DMS153 treated with DMSO at 0.1 percent for 48 hours (cell line): ENCODE data around the gene GPR17.

Source experiments
- DNase-seq: peaks from one replicate; lab custom pipeline; 2025; ENCODE audit not compliant: unreplicated experiment; lab: John Stamatoyannopoulos, UW

The GPR17 gene

DNA sequence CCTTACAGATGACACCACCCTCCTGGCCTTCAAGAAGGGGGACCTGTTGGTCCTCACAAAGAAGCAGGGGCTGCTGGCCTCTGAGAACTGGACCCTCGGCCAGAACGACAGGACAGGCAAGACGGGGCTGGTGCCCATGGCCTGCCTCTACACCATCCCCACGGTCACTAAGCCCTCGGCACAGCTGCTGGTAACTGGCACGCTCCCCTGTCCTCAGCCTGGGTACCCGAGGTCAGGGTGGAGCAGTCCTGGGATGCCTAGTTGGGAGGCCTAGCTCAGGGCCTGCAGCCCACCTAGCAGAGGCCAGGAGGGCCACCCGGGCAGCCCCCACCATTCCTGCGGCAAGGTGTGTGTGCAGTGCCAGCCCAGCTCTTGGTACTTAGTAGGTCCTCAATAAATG is 16.3 kb upstream of the GPR17 start:
- no peak for DNase-seq

DNA sequence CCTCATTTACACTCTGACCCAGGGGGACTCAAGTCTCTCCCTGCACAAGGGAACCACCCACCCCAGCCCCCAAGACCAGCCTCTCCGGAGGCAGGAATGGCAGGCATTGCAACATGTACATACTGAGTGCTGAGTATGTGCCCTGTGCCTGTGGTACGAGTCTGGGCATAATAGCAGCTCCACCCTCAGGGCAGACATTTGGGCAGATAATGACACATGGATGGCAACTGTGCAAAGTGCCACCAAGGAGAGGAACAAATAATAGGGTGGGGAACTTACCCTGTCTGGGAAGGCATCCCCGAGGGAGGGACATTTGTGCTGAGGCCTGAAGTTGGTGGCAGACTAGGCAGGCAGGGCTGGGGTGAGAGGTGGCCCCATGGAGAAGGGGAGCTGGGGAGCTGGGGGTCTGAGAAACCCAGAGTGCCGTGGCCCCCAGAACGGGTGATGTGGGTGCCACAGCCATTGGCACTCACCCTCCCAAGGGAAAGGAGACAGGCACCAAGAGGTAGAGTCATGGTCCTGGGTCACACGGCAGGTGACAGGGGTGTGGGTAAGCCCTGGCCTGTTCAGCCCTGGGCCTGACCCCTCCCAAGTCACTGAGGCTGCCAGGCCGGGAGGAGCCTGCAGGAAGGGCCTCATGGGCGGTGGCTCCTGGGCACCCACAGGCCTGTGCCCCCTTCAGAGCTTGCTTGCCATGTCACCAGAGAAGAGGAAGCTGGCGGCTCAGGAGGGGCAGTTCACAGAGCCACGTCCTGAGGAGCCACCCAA is 15.7 kb upstream of the GPR17 start:
- DNase-seq = no peak

DNA sequence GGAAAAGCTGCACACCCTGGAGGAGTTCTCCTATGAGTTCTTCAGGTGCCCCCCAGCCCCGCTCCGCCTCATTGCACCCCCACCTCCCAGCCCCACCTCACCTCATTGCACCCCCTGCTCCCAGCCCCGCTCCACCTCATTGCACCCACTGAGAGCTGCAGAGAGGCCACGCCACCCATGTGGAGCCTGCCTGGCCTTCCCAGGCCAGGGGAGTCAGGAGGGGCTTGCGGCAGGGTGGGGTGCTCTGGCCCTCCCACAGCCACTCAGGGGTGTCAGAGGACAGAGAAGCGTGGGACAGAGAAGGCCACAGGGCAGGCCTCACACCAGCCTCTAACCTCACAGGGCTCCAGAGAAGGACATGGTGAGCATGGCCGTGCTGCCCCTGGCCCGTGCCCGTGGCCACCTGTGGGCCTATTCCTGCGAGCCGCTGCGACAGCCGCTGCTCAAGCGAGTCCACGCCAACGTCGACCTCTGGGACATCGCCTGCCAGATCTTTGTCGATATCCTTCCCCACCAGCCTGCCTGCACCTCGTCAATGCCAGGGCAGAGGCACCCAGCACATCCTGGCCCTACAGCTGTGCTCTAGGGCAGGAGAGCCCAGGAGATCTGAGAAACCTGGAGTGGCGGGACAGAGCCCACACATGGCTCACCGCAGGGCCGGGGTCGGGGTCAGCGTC is 15.0 kb upstream of the GPR17 start:
- no peak for DNase-seq

DNA sequence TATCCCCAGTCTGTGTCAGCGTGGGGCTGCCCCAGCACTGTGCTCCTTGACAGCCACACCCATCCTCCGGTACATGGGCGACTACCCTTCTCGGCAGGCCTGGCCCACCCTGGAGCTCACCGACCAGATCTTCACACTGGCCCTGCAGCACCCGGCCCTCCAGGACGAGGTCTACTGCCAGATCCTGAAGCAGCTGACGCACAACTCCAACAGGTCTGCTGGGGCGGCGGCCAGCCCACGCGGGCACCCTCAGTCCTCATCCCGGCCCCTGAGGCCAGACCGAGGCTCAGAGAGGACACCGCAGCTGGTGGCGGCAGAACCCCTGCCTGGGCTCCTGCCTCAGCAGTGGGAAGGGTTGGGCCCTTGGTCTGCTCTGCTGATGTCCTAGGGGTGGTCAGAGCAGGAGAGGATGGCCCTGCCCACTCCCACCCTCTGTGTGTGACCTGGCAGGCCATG is 14.4 kb upstream of the GPR17 start:
- DNase-seq = no peak

DNA sequence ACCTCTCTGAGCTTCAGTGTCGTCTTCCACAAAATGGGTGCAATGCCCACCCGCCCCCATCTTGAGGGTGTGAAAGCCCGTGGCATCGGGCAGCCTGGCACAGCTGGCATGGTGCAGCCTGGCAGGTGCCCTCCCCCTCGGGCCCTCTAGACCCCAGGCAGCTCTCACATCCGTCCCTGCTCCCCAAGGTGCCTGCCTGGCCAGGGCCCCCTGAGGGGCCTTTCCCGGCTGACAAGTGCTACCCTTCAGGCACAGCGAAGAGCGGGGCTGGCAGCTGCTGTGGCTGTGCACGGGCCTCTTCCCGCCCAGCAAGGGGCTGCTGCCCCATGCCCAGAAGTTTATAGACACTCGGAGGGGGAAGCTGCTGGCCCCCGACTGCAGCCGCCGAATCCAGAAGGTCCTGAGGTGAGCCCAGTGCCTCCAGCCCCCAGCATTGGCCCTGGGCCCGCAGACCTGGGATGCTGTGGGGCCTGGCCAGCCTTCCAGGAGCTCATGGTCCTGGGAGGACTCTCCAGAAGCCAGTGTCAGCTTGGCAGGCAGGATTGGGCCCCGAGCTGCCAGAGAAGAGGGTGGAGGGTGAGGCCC is 13.9 kb upstream of the GPR17 start:
- no peak for DNase-seq

DNA sequence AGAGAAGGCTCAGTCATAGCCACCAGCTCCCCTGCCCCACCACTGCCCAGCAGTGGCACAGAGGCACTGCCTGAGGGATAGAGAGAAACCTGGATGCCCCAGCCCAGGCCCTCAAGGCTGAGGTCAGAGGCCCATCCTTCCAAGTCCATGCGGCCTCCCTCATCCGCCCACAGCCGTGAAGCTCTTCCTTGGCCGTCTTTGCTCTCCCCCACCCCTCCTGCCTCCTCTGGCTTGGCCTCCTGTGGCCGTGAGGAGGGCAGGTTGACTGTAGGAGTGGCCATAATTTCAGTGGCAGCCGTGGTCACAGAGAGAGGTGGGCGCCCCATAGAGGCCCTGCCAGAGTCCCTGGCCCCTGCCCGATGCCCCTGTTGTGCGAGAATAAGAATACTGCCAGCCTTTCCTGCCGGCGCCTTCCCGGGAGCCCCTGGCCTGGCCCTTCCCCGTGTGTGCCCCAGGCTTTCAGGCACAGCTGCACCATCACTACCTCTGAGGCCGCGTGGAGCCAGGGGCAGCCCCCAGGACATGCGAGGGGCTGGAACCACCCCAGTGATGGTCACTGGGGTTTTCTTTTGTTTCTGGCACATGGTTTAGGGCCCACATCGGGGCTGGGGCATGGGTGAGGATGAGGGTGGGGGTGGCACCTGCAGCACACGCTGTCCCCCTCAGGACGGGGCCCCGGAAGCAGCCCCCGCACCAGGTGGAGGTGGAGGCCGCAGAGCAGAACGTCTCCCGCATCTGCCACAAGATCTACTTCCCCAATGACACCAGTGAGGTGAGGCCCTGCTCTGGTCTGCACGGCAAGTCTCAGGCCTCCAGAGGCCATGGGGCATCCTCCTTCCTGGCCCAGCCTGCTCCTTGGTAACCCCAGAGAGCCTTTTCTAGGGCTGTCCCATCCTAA is 13.1 kb upstream of the GPR17 start:
- no peak for DNase-seq

DNA sequence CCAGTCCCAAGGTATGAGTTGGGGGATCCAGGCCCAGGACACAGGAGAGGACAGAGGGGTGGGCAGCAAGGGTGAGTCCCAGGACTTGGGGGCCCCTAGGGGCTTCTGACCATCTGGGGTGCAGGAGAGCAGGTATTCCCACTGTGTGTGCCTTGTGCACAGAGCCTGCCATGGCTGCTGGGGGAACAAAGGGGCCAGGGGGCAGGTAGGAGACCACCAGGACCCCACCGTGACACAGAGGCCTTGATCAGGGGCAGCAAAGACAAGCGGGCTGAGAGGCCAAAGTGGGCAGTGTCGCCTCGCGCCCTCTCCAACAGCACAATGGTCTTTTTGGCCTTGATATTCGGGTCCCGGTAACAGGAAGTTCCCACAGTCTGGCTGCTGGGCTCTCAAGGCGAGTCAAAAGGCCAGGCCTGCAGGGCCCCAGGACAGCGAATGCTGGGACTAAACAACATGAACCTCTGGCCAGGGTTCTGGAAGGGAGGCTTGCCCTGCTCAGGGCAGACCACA is 12.3 kb upstream of the GPR17 start:
- DNase-seq = no peak

DNA sequence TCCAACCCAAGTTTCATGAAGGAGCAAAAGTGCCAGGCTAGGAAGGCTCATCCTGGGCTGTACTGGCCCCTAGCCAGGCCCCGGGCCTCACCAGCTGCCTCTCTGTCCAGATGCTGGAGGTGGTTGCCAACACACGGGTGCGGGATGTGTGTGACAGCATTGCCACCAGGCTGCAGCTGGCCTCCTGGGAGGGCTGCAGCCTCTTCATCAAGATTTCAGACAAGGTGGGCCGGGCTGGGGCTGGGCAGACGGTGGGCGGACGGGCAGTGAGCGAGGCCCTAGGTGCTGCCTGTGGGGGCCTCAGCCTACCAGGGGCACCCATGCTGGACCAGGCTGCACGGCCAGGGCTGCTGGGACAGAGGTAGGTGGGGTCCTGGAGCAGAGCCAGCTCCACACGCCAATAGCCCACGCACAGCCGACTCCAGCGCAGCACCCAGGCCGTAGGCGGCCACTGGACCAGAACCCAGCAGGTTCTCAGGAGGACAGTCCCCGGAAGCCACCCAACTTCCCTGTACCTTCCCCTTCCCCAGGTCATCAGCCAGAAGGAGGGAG is 11.8 kb upstream of the GPR17 start:
- DNase-seq = no peak

DNA sequence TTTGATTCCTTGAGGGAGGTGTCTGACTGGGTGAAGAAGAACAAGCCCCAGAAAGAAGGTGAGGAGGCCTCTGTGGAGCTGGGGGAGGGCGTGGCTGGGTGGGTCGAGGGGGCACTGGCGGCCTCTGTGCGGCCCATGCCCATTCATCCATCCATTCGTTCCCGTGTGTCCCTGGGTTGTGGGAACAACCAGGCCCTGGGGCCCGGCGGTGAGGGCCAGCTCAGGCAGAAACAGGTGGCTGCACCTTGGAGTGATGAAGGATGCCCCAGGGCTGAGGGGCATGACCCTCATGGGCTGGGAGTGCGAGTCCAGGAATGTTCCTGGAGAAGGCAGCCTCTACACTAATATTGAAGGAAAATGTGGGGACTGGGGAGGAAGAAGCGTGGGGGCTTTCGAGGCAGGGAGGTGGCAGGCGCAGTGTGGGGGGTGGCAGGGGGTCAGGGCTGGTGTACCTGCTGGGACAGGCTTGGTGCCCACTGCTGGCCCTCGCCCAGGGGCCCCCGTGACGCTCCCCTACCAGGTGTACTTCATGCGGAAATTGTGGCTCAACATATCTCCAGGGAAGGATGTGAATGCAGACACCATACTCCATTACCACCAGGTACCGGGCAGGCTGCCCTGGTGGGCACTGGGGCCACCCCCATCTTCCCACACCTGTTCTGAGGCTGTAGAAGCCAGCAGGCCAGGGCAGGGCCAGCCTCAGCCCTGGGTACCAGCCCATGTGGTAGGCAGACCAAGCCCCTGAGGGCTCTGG is 11.2 kb upstream of the GPR17 start:
- DNase-seq = no peak

DNA sequence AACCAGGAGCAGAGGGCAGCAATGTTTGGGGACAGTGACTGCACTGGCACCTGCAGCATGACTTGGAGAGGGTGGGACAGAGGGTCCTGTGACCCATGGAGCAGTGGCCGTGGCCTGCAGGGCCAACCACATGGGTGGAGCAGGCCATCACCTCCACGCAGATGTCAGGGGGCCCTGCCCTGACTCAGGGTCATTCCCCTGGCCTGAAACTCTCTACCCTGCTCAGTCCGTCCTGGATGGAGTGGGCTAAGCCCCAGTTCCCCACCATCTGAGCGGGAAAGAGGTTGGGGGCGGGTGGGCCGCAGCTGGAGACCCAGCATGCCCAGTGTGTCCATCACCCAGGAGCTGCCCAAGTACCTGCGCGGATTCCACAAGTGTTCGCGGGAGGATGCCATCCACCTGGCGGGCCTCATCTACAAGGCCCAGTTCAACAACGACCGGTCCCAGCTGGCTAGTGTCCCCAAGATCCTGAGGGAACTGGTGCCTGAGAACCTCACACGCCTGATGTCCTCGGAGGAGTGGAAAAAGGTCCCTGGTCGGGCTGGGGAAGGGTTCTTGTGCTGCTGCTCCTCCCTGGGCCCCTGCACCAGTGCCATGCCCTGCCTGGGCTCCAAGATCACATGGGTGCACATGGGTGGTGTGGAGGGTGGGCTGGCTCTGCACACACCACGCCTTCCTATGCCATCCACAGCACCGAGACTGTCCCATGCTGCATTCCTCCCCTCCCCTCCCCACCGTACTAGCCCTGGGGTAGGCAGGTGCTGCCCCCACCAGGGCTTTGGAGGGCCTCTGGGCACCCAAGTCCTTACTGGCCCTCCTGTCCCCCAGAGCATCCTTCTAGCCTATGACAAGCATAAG is 10.3 kb upstream of the GPR17 start:
- DNase-seq = no peak

DNA sequence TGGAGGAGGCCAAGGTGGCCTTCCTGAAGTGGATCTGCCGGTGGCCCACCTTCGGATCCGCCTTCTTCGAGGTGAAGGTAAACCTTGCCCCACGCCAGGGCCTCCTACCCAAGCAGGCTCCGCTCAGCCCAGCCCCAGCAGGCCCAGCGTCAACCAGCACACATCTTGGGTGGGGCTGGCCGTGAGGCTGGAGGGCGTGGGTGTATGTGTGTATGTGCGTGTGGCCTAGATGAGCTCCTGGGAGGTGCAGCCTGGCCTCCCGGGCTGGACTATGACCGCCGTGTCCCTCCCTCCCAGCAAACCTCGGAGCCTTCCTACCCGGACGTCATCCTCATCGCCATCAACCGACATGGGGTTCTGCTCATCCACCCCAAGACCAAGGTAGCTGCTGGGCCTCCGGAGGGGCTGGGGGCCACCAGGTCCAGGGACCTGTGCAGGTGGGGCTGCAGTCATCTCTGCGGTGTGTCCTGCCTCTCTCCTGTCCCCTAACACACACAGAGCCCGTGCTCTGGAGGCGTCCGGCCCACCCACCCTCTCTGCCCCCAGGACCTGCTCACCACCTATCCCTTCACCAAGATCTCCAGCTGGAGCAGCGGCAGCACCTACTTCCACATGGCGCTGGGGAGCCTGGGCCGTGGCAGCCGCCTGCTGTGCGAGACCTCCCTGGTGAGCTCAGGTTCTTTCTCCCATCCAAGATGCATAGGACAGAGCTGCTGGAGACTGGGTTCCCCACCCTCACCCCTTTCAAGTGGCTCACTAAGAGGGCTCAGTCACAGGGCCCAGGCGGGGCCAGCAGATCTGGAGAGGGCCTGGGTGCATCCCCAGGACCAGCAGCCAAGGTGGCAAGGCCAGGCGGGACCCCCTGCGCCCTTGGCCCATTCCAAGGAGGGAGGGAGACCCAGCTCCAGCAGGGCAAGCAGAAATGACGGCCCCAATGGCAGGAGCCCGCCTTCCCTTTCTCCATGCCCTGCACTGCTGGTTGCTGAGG is 9.4 kb upstream of the GPR17 start:
- no peak for DNase-seq

DNA sequence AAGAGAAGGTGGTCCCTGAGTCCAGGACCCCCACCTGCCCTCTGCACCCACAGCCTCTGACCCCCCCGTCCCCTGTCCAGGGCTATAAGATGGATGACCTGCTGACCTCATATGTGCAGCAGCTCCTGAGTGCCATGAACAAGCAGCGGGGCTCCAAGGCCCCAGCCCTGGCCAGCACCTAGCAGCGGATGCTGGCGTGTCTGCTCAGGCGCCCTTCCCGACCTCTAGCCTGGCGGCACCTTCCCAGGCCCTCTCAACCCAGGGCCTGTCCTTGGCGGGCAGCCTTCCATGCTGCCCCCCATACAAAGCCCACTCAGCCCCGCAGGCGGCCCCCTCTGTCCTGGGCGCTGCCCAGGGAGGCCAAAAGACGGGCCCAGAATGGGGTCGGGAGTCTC is 8.7 kb upstream of the GPR17 start:
- no peak for DNase-seq

DNA sequence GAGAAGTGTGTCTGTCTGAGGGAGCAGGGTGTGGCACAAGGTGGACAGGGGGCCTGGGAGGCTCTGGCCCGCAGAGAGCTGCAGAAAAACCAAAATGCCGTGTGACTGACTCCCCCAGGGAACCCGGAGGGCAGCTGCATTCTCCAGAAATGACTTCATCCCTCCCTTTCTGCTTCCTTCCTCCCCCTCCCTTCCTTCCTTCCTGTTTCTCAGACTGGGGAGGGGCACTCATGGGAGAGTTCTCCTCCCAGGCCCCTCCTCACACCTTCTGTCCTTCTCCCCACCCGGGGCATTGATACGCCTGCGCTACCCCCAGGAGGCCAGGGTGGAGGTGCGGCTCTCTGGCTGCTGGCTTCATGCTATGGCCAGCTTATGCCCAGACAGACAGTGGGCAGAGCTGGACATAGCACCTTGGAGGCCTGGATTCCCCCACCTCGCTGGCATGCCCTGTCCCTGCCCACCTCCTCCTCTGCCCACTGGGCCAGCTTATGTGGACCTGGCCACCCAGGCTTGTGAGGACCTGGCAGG is 8.2 kb upstream of the GPR17 start:
- DNase-seq = no peak

DNA sequence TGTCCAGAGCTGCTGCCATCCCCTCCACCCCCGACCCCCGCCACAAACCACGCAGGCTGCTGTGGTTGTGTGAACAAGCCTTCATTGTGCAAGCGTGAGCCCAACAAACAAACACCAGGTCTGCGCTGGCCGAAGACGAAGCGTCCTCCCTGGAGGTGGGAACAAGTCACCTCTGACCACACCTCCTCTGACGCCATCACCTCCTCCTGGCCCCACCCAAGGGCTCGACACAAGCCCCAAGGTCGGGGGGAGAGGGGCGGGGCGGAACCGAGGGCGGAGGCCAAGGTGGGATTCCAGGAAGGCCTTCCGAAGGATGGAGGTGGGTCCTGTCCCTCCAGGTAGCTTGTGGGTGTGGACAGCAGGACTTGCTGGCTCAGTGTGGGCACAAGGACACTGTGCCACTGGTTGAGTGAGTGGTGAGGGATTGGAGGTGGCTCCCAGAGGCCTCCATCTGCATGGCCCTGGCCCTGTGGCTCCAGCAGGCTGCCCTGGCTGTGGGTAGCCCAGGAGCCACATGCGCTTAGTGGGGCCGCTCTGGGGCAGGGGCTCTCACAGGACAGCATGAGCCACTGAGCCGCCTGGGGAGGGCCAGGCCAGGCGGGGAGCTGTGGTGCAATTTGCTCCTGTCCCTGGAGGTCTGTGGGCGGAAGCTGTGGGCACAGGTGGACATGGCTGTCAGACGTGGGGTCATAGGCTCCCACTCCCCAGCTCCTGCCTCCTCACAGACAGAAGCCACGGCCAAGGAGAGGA is 7.4 kb upstream of the GPR17 start:
- no peak for DNase-seq

DNA sequence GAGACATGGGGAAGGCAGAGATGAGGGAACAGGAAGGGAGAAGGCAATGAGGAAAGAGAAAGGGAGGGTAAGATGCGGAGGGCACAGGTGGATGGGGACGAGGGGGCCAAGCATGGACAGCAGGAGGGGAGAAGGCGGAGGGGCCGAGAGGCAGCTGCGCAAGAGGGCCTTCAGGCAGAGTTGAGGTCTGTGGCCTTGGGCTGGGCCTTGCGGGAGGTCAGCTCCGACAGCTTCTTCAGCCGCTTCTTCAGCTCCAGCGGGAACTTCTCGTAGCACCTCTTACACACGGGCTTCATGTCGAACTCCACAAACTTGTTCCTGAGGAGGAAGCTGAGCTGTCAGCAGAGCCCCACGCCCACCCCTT is 6.9 kb upstream of the GPR17 start:
- DNase-seq = no peak

DNA sequence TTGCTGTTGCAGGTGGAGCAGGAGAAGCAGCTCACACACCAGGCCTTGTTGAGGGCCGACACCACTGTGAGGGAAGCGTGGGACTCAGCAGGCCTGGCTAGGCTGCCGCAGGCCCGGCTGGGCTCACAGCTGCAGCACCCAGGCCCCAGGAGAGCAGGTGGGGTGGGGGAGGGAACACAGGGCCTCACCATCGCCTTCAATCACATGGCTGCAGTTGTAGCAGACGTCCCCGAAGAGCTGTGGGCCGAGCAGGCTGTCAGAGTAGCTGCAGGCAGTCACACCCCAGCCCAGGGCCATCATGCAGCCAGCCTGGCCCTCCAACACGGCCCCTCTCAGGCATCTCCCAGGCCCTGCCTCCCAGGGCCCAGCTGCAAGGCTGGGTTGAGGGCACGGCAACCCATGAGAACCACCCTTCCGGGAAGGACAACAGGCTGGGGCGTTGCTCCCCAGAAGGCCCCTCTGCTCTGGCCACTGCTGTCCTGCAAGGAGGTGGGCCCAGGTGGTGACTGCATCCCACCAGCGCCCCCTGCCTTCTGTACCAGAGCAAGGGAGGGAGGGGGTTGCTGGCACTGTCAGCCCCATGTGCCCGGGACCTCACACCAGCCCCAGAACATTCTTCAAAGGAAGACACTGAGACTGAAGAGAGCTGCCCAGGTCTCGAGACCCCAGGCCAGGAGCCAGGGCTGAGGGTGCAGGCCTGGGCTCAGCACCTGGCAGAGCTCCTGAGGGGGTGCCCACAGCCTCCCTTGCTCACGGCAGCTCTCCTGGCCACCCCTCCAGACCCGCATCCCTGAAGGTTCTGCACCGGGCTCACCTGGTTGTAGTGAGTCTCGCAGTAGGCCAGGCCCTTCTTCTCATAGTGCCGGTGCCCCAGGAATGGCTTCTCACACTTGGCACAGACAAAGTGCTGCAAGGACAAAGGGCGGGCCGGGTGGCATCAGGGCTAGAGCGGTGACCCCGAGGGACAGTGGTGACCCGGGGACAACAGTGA is 5.6 kb upstream of the GPR17 start:
- DNase-seq = no peak
